ENCODE data around the gene TBC1D14.
A peak's percentile ranks its signal among the peaks of the same experiment; 100 is the strongest.
"Not testable (repeated sequence)": the region's sequence is repeated elsewhere in the genome, so short reads cannot be mapped to it uniquely, and the experiment has no call there.

Gene TBC1D14

GRCh38 chr4:6900956-6901355 lies 8.7 kb upstream of the TBC1D14 start:
- H3K36me3 ChIP-seq (ENCODE audit: control insufficient read depth, insufficient read depth, low read length) = no peaks in the 10 kb centered on the region
- no peaks in the 10 kb centered on the region for H3K27me3 ChIP-seq (ENCODE audit: control insufficient read depth, insufficient read depth, low read length)
- H3K4me3 ChIP-seq (ENCODE audit: low read depth, low read length) = no peak overlapping the region
- H3K9ac ChIP-seq (ENCODE audit: low read depth, low read length) = no peak overlapping the region
- no peaks in the 10 kb centered on the region for H3K9me3 ChIP-seq (ENCODE audit: control insufficient read depth, insufficient read depth, low read length)
- no peak overlapping the region for H3K27ac ChIP-seq (ENCODE audit: low read depth, low read length)
- H3K4me1 ChIP-seq (ENCODE audit: control insufficient read depth, insufficient read depth, low read length) = no peaks in the 10 kb centered on the region

GRCh38 chr4:6901669-6902317 lies 7.8 kb upstream of the TBC1D14 start:
- no peak overlapping the region for H3K4me3 ChIP-seq (ENCODE audit: low read depth, low read length)
- no peak overlapping the region for H3K9ac ChIP-seq (ENCODE audit: low read depth, low read length)
- no peaks in the 10 kb centered on the region for H3K4me1 ChIP-seq (ENCODE audit: control insufficient read depth, insufficient read depth, low read length)
- no peaks in the 10 kb centered on the region for H3K9me3 ChIP-seq (ENCODE audit: control insufficient read depth, insufficient read depth, low read length)
- no peaks in the 10 kb centered on the region for H3K27me3 ChIP-seq (ENCODE audit: control insufficient read depth, insufficient read depth, low read length)
- no peak overlapping the region for H3K27ac ChIP-seq (ENCODE audit: low read depth, low read length)
- no peaks in the 10 kb centered on the region for H3K36me3 ChIP-seq (ENCODE audit: control insufficient read depth, insufficient read depth, low read length)

GRCh38 chr4:6902318-6903042 lies 7.1 kb upstream of the TBC1D14 start:
- Histone ChIP-seq H3K4me1 (ENCODE audit: control insufficient read depth, insufficient read depth, low read length) (peaks cover 1% of the 10 kb centered on the region; the same call in 1 of the 2 replicates), H3K27me3 (ENCODE audit: control insufficient read depth, insufficient read depth, low read length) (0 out of 2 replicates have a peak, but pooled peaks cover 7% of the 10 kb centered on the region), H3K36me3 (ENCODE audit: control insufficient read depth, insufficient read depth, low read length) (no peaks in the 10 kb centered on the region), H3K4me3 (ENCODE audit: low read depth, low read length) (no peak overlapping the region), H3K9me3 (ENCODE audit: control insufficient read depth, insufficient read depth, low read length) (no peaks in the 10 kb centered on the region), H3K9ac (ENCODE audit: low read depth, low read length) (no peak overlapping the region), H3K27ac (ENCODE audit: low read depth, low read length) (no peak overlapping the region)

- Histone ChIP-seq H3K36me3 (ENCODE audit: control insufficient read depth, insufficient read depth, low read length) (no peaks in the 10 kb centered on the region), H3K4me3 (ENCODE audit: low read depth, low read length) (no peak overlapping the region), H3K27ac (ENCODE audit: low read depth, low read length) (no peak overlapping the region), H3K9me3 (ENCODE audit: control insufficient read depth, insufficient read depth, low read length) (no peaks in the 10 kb centered on the region), H3K4me1 (ENCODE audit: control insufficient read depth, insufficient read depth, low read length) (peaks cover 18% of the 10 kb centered on the region), H3K27me3 (ENCODE audit: control insufficient read depth, insufficient read depth, low read length) (peaks cover 16% of the 10 kb centered on the region), H3K9ac (ENCODE audit: low read depth, low read length) (no peak overlapping the region; the same call in 1 of the 2 replicates)
Measured at GRCh38 chr4:6905516-6906445, 3.8 kb upstream of the TBC1D14 start.

- H3K27ac ChIP-seq (ENCODE audit: low read depth, low read length); H3K9me3 ChIP-seq (ENCODE audit: control insufficient read depth, insufficient read depth, low read length); H3K36me3 ChIP-seq (ENCODE audit: control insufficient read depth, insufficient read depth, low read length); H3K9ac ChIP-seq (ENCODE audit: low read depth, low read length); H3K4me3 ChIP-seq (ENCODE audit: low read depth, low read length): not testable (repeated sequence)
- Histone ChIP-seq H3K27me3 (ENCODE audit: control insufficient read depth, insufficient read depth, low read length) (peaks cover 20% of the 10 kb centered on the region), H3K4me1 (ENCODE audit: control insufficient read depth, insufficient read depth, low read length) (peaks cover 21% of the 10 kb centered on the region)
Measured at GRCh38 chr4:6906486-6906885, 3.1 kb upstream of the TBC1D14 start.

GRCh38 chr4:6907658-6908191 lies 1.9 kb upstream of the TBC1D14 start:
- Histone ChIP-seq H3K9ac (ENCODE audit: low read depth, low read length) (no peak overlapping the region), H3K27me3 (ENCODE audit: control insufficient read depth, insufficient read depth, low read length) (peaks cover 20% of the 10 kb centered on the region), H3K27ac (ENCODE audit: low read depth, low read length) (no peak overlapping the region), H3K36me3 (ENCODE audit: control insufficient read depth, insufficient read depth, low read length) (no peaks in the 10 kb centered on the region), H3K9me3 (ENCODE audit: control insufficient read depth, insufficient read depth, low read length) (no peaks in the 10 kb centered on the region), H3K4me1 (ENCODE audit: control insufficient read depth, insufficient read depth, low read length) (peaks cover 21% of the 10 kb centered on the region), H3K4me3 (ENCODE audit: low read depth, low read length) (peak overlapping the region; percentile 24; the same call in 1 of the 2 replicates)

GRCh38 chr4:6908432-6909112 lies 1.1 kb upstream of the TBC1D14 start:
- H3K4me3 ChIP-seq (ENCODE audit: low read depth, low read length) = peak overlapping the region; percentile 94
- H3K4me1 ChIP-seq (ENCODE audit: control insufficient read depth, insufficient read depth, low read length) = peaks cover 21% of the 10 kb centered on the region
- H3K9ac ChIP-seq (ENCODE audit: low read depth, low read length) = 0 out of 2 replicates have a peak overlapping the region, but pooled peaks have one; percentile 91
- H3K9me3 ChIP-seq (ENCODE audit: control insufficient read depth, insufficient read depth, low read length) = no peaks in the 10 kb centered on the region
- H3K27ac ChIP-seq (ENCODE audit: low read depth, low read length) = peak overlapping the region; percentile 99
- H3K27me3 ChIP-seq (ENCODE audit: control insufficient read depth, insufficient read depth, low read length) = peaks cover 20% of the 10 kb centered on the region
- no peaks in the 10 kb centered on the region for H3K36me3 ChIP-seq (ENCODE audit: control insufficient read depth, insufficient read depth, low read length)

GRCh38 chr4:6909970-6910339 lies 329 bp downstream of the TBC1D14 start:
- Histone ChIP-seq H3K9me3 (ENCODE audit: control insufficient read depth, insufficient read depth, low read length) (no peaks in the 10 kb centered on the region), H3K4me1 (ENCODE audit: control insufficient read depth, insufficient read depth, low read length) (peaks cover 21% of the 10 kb centered on the region), H3K36me3 (ENCODE audit: control insufficient read depth, insufficient read depth, low read length) (no peaks in the 10 kb centered on the region), H3K27ac (ENCODE audit: low read depth, low read length) (no peak overlapping the region), H3K27me3 (ENCODE audit: control insufficient read depth, insufficient read depth, low read length) (peaks cover 20% of the 10 kb centered on the region), H3K4me3 (ENCODE audit: low read depth, low read length) (peak overlapping the region; percentile 94), H3K9ac (ENCODE audit: low read depth, low read length) (peak overlapping the region; percentile 40)

GRCh38 chr4:6910340-6910959 lies 824 bp downstream of the TBC1D14 start:
- Histone ChIP-seq H3K9ac (ENCODE audit: low read depth, low read length) (peak overlapping the region; percentile 40; the same call in 1 of the 2 replicates), H3K4me1 (ENCODE audit: control insufficient read depth, insufficient read depth, low read length) (peaks cover 21% of the 10 kb centered on the region), H3K27me3 (ENCODE audit: control insufficient read depth, insufficient read depth, low read length) (peaks cover 20% of the 10 kb centered on the region), H3K9me3 (ENCODE audit: control insufficient read depth, insufficient read depth, low read length) (no peaks in the 10 kb centered on the region), H3K36me3 (ENCODE audit: control insufficient read depth, insufficient read depth, low read length) (no peaks in the 10 kb centered on the region), H3K4me3 (ENCODE audit: low read depth, low read length) (peak overlapping the region; percentile 94), H3K27ac (ENCODE audit: low read depth, low read length) (no peak overlapping the region)

Data from HUES48 (cell line).